ENCODE results near the gene ASCC3. TPM values are rescaled to one million over a fixed set of nuclear protein-coding genes. Genes with fewer than 3 reads are reported as not detected.

Gene ASCC3
- total RNA-seq, 2 experiments from 2014 or later = 28.5 to 47.5 TPM

DNA sequence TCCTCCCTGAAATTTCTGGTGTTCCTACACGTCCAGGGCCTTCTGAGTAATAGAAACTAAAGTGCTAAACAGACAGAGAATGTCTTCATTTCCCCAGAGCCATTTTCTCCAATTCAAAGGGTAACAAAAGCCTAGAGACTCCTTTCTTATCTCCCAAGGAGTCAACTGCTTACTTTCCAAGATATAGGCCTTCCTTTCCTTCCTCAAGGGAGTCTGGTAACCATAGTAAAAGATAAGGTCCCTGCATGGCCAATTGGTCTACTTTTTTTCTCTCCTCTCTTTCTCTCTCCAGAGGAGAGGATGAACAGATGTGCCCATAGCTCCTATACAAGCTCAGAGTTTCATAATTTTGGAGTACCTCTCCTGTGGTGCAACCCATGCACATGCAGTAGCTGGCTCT, 185.7 kb downstream of the ASCC3 start:
- H3K4me1 ChIP-seq (ENCODE audit: insufficient read depth, low read length, poor library complexity, severe bottlenecking) = no peaks in the 10 kb centered on the region
- ChIA-PET CTCF (ENCODE audit: unreplicated experiment) (no interaction called here), POLR2A (interaction anchor here (0.6 to 0.7 kb wide), 3 partner anchors 51 to 722 kb away, joined by 3 read pairs; no protein-coding TSS in a partner anchor)
- intact Hi-C loops (cut with micrococcal nuclease; ENCODE audit: unreplicated experiment) = no loop called here
- BruUV-seq (replicated peaks) = no TSS peak
- DNase-seq (ENCODE audit: low spot score) = no peak
- no peaks in the 10 kb centered on the region for H3K9me2 ChIP-seq (ENCODE audit: insufficient read depth, low read length)
- H3K79me2 ChIP-seq (ENCODE audit: insufficient read depth, low read depth, low read length) = no peaks in the 10 kb centered on the region
- no peaks in the 10 kb centered on the region for H3K9me3 ChIP-seq (ENCODE audit: low read length)
- H3K27ac ChIP-seq (ENCODE audit: low read depth, low read length, poor library complexity, severe bottlenecking) = no peak overlapping the region
- TF ChIP-seq EZH2phosphoT487 (IDR thresholded peaks at IDR 0.05; ENCODE audit: borderline replicate concordance, low read depth, low read length) = no peak
- TF ChIP-seq, protein P1, sequence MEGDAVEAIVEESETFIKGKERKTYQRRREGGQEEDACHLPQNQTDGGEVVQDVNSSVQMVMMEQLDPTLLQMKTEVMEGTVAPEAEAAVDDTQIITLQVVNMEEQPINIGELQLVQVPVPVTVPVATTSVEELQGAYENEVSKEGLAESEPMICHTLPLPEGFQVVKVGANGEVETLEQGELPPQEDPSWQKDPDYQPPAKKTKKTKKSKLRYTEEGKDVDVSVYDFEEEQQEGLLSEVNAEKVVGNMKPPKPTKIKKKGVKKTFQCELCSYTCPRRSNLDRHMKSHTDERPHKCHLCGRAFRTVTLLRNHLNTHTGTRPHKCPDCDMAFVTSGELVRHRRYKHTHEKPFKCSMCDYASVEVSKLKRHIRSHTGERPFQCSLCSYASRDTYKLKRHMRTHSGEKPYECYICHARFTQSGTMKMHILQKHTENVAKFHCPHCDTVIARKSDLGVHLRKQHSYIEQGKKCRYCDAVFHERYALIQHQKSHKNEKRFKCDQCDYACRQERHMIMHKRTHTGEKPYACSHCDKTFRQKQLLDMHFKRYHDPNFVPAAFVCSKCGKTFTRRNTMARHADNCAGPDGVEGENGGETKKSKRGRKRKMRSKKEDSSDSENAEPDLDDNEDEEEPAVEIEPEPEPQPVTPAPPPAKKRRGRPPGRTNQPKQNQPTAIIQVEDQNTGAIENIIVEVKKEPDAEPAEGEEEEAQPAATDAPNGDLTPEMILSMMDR (conservative IDR thresholded peaks at IDR 0.05; ENCODE audit: low read length) = no peak
- no peak overlapping the region for H3K4me2 ChIP-seq (ENCODE audit: low read length)
- H2AFZ ChIP-seq (ENCODE audit: low read length) = no peak overlapping the region
- peaks cover 10% of the 10 kb centered on the region; the same call in 1 of the 2 replicates for H3K36me3 ChIP-seq (ENCODE audit: insufficient read depth, low read length)
- H3K4me3 ChIP-seq (ENCODE audit: low read depth, low read length, poor library complexity, severe bottlenecking) = no peak overlapping the region
- no peaks in the 10 kb centered on the region for H4K20me1 ChIP-seq (ENCODE audit: insufficient read depth, low read length)

DNA sequence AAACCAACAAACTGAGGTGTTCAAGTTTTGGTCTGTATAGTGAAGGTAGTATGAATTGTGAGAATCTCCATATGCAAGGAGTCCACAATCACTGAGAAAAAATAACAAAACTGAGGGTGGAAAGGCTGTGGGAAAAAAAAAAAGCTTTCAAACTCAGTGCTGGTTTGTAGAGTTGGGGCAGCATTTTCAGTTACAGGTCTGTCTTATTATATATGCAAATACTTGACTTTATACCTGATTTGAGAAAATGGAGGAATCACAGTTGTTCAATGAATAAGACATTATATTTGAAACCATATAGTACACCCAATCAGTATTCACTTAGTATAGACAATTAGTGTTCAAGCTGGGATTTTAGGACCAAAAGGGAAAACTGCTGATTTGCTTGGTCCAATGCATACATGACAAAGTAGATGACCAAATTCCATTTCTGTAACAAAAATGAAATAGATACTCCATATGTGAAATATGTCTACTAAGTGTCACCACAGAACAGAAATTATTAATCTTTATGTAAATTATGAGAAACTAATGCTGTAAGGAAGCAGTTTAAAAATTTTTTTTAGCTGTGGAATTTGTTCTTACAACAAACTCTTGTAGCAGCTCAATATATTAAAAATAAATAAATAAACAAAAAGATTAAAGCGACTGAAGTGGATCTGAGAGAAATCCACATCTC, 187.7 kb downstream of the ASCC3 start:
- Histone ChIP-seq H3K9me2 (ENCODE audit: insufficient read depth, low read length) (no peaks in the 10 kb centered on the region), H3K36me3 (ENCODE audit: insufficient read depth, low read length) (no peaks in the 10 kb centered on the region), H4K20me1 (ENCODE audit: insufficient read depth, low read length) (no peaks in the 10 kb centered on the region), H3K4me2 (ENCODE audit: low read length) (no peak overlapping the region), H3K4me1 (ENCODE audit: insufficient read depth, low read length, poor library complexity, severe bottlenecking) (no peaks in the 10 kb centered on the region), H3K79me2 (ENCODE audit: insufficient read depth, low read depth, low read length) (no peaks in the 10 kb centered on the region), H3K9me3 (ENCODE audit: low read length) (no peaks in the 10 kb centered on the region), H3K4me3 (ENCODE audit: low read depth, low read length, poor library complexity, severe bottlenecking) (no peak overlapping the region), H2AFZ (ENCODE audit: low read length) (no peak overlapping the region), H3K27ac (ENCODE audit: low read depth, low read length, poor library complexity, severe bottlenecking) (no peak overlapping the region)
- ChIA-PET CTCF (ENCODE audit: unreplicated experiment) (no interaction called here), POLR2A (interaction anchor here (1.9 kb wide), 1 partner anchor 10 kb away, joined by 9 read pairs; no protein-coding TSS in a partner anchor)
- intact Hi-C loops (cut with micrococcal nuclease; ENCODE audit: unreplicated experiment) = no loop called here
- TF ChIP-seq, protein P1 (conservative IDR thresholded peaks at IDR 0.05; ENCODE audit: low read length) = no peak
- no peak for TF ChIP-seq EZH2phosphoT487 (IDR thresholded peaks at IDR 0.05; ENCODE audit: borderline replicate concordance, low read depth, low read length)
- BruUV-seq (replicated peaks) = no TSS peak
- DNase-seq (ENCODE audit: low spot score) = no peak

DNA sequence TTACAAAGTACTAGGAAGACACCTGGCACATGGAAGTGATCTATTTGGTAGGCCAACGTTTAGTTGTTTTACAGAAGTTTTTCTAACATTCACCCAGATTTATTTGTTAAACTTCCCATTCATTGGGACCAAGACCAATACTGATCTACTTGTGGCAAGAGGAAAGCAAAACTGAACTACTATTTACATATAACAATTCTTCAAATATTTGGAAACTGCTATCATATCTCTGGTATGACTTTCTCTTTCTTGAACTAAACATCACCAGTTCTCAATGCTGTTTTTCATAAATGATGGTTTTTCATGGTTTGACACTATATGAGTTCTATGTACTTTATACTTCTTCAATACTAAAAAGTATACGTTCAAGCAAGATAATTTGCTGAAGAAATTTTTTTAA, 189.2 kb downstream of the ASCC3 start:
- Histone ChIP-seq H3K36me3 (ENCODE audit: insufficient read depth, low read length) (no peaks in the 10 kb centered on the region), H3K79me2 (ENCODE audit: insufficient read depth, low read depth, low read length) (no peaks in the 10 kb centered on the region), H3K9me2 (ENCODE audit: insufficient read depth, low read length) (no peaks in the 10 kb centered on the region), H3K9me3 (ENCODE audit: low read length) (no peaks in the 10 kb centered on the region), H3K27ac (ENCODE audit: low read depth, low read length, poor library complexity, severe bottlenecking) (no peak overlapping the region), H2AFZ (ENCODE audit: low read length) (no peak overlapping the region), H3K4me3 (ENCODE audit: low read depth, low read length, poor library complexity, severe bottlenecking) (no peak overlapping the region), H3K4me1 (ENCODE audit: insufficient read depth, low read length, poor library complexity, severe bottlenecking) (no peaks in the 10 kb centered on the region), H4K20me1 (ENCODE audit: insufficient read depth, low read length) (no peaks in the 10 kb centered on the region), H3K4me2 (ENCODE audit: low read length) (no peak overlapping the region)
- POLR2A ChIA-PET = interaction anchor here (0.7 kb wide), 1 partner anchor 550 kb away, joined by 3 read pairs; no protein-coding TSS in a partner anchor
- BruUV-seq (replicated peaks) = no TSS peak
- CTCF ChIA-PET (ENCODE audit: unreplicated experiment) = no interaction called here
- DNase-seq (ENCODE audit: low spot score) = no peak
- no peak for TF ChIP-seq EZH2phosphoT487 (IDR thresholded peaks at IDR 0.05; ENCODE audit: borderline replicate concordance, low read depth, low read length)
- TF ChIP-seq, protein P1 (conservative IDR thresholded peaks at IDR 0.05; ENCODE audit: low read length) = no peak
- intact Hi-C loops (cut with micrococcal nuclease; ENCODE audit: unreplicated experiment) = no loop called here

All from OCI-LY7 (cell line).